NCI-H2107 treated with DMSO at 0.1 percent for 48 hours (cell line): Measurements from ENCODE around the gene FCSK.
"Not testable (repeated sequence)": the region's sequence is repeated elsewhere in the genome, so short reads cannot be mapped to it uniquely, and the experiment has no call there.

ENCODE experiments used
- DNase-seq: peaks from one replicate; lab custom pipeline; 2025; ENCODE audit not compliant: unreplicated experiment; lab: John Stamatoyannopoulos, UW

The FCSK gene

GRCh38 chr16:70454222-70455034 lies at the start of gene FCSK:
TSS of gene FCSK (plus strand) at chr16:70454595. CDS start at chr16:70463191, 8,596 bp downstream.
- DNase-seq: peak; percentile 63

GRCh38 chr16:70406104-70406503 lies 48.3 kb upstream of the FCSK start:
- not testable (repeated sequence) for DNase-seq

- DNase-seq: no peak
Observed at GRCh38 chr16:70407811-70408274, 46.6 kb upstream of the FCSK start.

- DNase-seq: no peak
Observed at GRCh38 chr16:70410734-70411133, 43.7 kb upstream of the FCSK start.

GRCh38 chr16:70412385-70412784 lies 42.0 kb upstream of the FCSK start:
- DNase-seq: no peak

GRCh38 chr16:70413572-70413971 lies 40.8 kb upstream of the FCSK start:
- DNase-seq: not testable (repeated sequence)

- peak; percentile 72 for DNase-seq
Observed at GRCh38 chr16:70416748-70417616, 37.4 kb upstream of the FCSK start.

GRCh38 chr16:70417661-70418060 lies 36.7 kb upstream of the FCSK start:
- DNase-seq: no peak

GRCh38 chr16:70418274-70418992 lies 36.0 kb upstream of the FCSK start:
- no peak for DNase-seq

GRCh38 chr16:70418993-70419318 lies 35.4 kb upstream of the FCSK start:
- no peak for DNase-seq

GRCh38 chr16:70419384-70420327 lies 34.7 kb upstream of the FCSK start:
- DNase-seq: no peak

GRCh38 chr16:70421014-70421413 lies 33.4 kb upstream of the FCSK start:
- no peak for DNase-seq

GRCh38 chr16:70421473-70422311 lies 32.7 kb upstream of the FCSK start:
- DNase-seq: no peak

- DNase-seq: no peak
Observed at GRCh38 chr16:70422543-70422942, 31.9 kb upstream of the FCSK start.

GRCh38 chr16:70427786-70428177 lies 26.6 kb upstream of the FCSK start:
- no peak for DNase-seq

GRCh38 chr16:70428178-70428998 lies 26.0 kb upstream of the FCSK start:
- peak; percentile 21 for DNase-seq

GRCh38 chr16:70429888-70430666 lies 24.3 kb upstream of the FCSK start:
- DNase-seq: no peak
